Sigmoid colon (tissue), 4 donors: ENCODE data around the gene SMCO3.

Source experiments
- CTCF ChIP-seq, 4 experiments: fragments of 450-650 bp in 3 of 4; fragments of 200-600 bp in 1 of 4; IDR thresholded peaks; one replicate each; pipeline ENCODE4 v1.5.1; 2016 to 2019; ENCODE audit warnings: antibody characterized with exemption in 4 of 4, mild to moderate bottlenecking in 3 of 4, moderate library complexity in 2 of 4
- EP300 ChIP-seq, 4 donors: sonication (generic); formaldehyde crosslinking; IDR thresholded peaks; one replicate each; pipeline ENCODE4 v1.6.1; 2017; ENCODE audit warnings: antibody characterized with exemption in 4 of 4
- POLR2A ChIP-seq, 2 donors: fragments of 450-650 bp; IDR thresholded peaks; one replicate each; pipeline ENCODE4 v1.6.1; 2016; ENCODE audit warnings: antibody characterized with exemption in 2 of 2, mild to moderate bottlenecking in 2 of 2, moderate library complexity in 2 of 2

- TF ChIP-seq POLR2A (IDR thresholded peaks at IDR 0.05) (no peak), CTCF (IDR thresholded peaks at IDR 0.05) (no peak), EP300 (IDR thresholded peaks at IDR 0.05) (no peak)
Observed at GRCh38 chr12:14784471-14784870, 29.5 kb downstream of the SMCO3 start.
